Measurements from ENCODE around the gene KCTD8. TPM values are rescaled to one million over a fixed set of nuclear protein-coding genes. Genes with fewer than 3 reads are reported as not detected.

The KCTD8 gene
- 0.13 TPM in 1 of 2 replicates, not detected in the other for total RNA-seq

DNA sequence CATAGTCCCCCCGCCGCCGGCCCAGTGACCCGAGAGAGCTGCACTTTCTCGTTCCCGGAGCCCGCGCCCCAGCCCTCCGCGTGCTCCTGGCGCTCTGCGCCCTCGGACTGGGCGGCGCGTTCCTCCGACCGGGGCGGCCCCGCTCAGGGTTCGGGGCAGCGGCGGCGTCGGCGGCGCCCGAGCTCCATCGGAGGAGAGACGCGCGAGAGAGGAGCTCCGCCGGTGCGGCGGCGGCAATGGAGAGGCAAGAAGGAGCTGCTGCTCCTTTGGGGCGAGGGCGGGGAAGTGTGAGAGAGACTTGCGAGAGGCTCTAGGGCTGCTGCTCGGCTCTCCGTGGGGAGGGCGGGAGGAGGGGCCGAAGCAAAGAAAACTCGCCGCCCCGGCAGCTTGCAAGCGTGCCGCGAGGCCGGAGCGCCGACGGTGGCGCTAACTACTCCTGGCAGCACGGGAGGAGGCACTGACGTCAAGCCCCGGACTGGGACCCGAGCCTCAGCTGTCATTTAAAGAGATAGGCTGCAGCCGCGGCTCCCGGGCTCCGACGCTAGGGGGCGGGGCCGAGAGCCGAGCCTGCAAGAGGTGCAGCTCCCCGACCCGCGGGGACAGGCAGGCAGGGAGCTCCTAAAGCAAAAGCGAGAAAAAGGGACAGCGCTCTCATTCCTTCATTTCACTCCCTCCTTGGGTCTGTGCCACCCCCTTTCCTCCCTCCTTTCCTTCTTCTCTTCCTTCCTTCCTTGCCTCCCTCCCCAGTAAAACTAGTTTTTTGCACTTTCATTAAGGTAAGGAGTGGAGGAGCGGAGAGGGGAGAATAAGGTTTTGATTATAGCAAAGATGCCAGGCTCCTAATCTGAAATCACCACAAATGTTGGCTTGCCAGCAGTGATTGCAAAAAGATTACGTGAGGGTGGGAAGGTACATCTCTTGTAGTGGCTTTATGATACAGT is at the start of gene KCTD8:
TSS of gene KCTD8 (minus strand) at position 289 of the 941 bp plus-strand sequence.

Other genes starting within 250 kb of the KCTD8 start
- 0.12 TPM in 1 of 2 replicates, not detected in the other for gene YIPF7, start 202.8 kb upstream of the KCTD8 start, total RNA-seq
- 8.2 and 10.3 TPM in 2 replicates for gene GUF1, start 229.6 kb upstream of the KCTD8 start, total RNA-seq

Data from aortic smooth muscle cell (primary cell).